GM12878 (cell line): ENCODE data around the gene AIG1.

Source experiments
- EED ChIP-seq: sonication (generic); IDR thresholded peaks from 2 replicates; pipeline ENCODE4 v1.6.1; 2016; ENCODE audit warnings: antibody characterized with exemption, low read depth
- ESRRA ChIP-seq: IDR thresholded peaks from 2 replicates; pipeline ENCODE4 v1.6.1; 2012; ENCODE audit warnings: mild to moderate bottlenecking, low read length, improper control_type of control experiment
- FOXM1 ChIP-seq: IDR thresholded peaks from 2 replicates; pipeline ENCODE4 v1.6.1; 2012; ENCODE audit warnings: low read depth, mild to moderate bottlenecking, inconsistent platforms, low read length, moderate library complexity
- KAT2A ChIP-seq: conservative IDR thresholded peaks from 2 replicates; pipeline ENCODE4 v1.6.1; 2011; ENCODE audit warnings: low read depth, low read length; ENCODE audit not compliant: control insufficient read depth
- MYC ChIP-seq: IDR thresholded peaks from 2 replicates; pipeline ENCODE4 v1.6.1; 2011; ENCODE audit warnings: mild to moderate bottlenecking, low read length, moderate library complexity, inconsistent platforms; ENCODE audit not compliant: insufficient read depth, insufficient replicate concordance, insufficient read length, severe bottlenecking
- NFYB ChIP-seq: IDR thresholded peaks from 2 replicates; pipeline ENCODE4 v1.6.1; 2011; ENCODE audit warnings: low read depth, mild to moderate bottlenecking, low read length, improper control_type of control experiment, moderate library complexity; ENCODE audit not compliant: insufficient read depth
- ZSCAN29 ChIP-seq: fragments of 450-650 bp; IDR thresholded peaks from 2 replicates; pipeline ENCODE4 v1.6.1; 2017; ENCODE audit warnings: mild to moderate bottlenecking, moderate library complexity
- TF ChIP-seq, protein P1 (sequence below): IDR thresholded peaks from 2 replicates; pipeline ENCODE4 v1.6.1; 2011; ENCODE audit warnings: mild to moderate bottlenecking, low read depth, low read length, moderate library complexity; ENCODE audit not compliant: insufficient replicate concordance
- TF ChIP-seq, protein P2 (sequence below): fragments of 450-650 bp; formaldehyde crosslinking; IDR thresholded peaks from 2 replicates; pipeline ENCODE4 v1.5.0; 2022; ENCODE audit warnings: mild to moderate bottlenecking, missing genetic modification characterization
- TF ChIP-seq, protein P3 (sequence below), 3 experiments: IDR thresholded peaks in 2 of 3; conservative IDR thresholded peaks in 1 of 3; 2 replicates each; pipeline ENCODE4 v1.5.1; 2011; ENCODE audit warnings: low read depth in 3 of 3, low read length in 3 of 3, mild to moderate bottlenecking in 3 of 3, control low read depth in 2 of 3, moderate library complexity in 2 of 3, inconsistent platforms in 1 of 3, mixed read lengths in 1 of 3; ENCODE audit not compliant: control insufficient read depth in 2 of 3, insufficient read depth in 1 of 3; ENCODE audit errors: extremely low read depth in 1 of 3
- TF ChIP-seq, protein P4 (sequence below): fragments of 450-650 bp; formaldehyde crosslinking; IDR thresholded peaks from 2 replicates; pipeline ENCODE4 v1.4.0; 2020; ENCODE audit warnings: mild to moderate bottlenecking, moderate library complexity

DNA sequence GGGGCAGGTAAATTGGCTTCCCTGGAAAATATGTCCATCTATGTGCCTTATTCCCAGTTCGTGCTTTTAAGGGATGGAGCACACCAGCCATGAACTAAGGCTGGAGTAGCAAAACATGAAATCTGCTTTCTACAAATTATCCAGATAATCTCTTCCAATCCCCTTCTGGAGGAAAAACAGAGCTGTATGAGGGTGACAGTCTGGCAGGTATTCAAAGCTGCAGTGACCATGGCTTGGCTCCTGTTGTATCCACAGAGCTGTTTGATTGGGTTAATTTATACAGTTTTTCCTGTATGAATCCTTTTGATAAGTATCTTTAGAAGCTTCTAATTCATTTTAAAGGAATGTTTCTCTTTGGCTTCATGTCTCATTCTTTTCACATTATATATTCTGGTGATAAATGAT lies 144.4 kb downstream of the AIG1 start:
- TF ChIP-seq ZSCAN29 (no peak), FOXM1 (no peak), KAT2A (no peak), EED (no peak), ESRRA (no peak), NFYB (no peak), MYC (no peak)
- TF ChIP-seq, protein P1, sequence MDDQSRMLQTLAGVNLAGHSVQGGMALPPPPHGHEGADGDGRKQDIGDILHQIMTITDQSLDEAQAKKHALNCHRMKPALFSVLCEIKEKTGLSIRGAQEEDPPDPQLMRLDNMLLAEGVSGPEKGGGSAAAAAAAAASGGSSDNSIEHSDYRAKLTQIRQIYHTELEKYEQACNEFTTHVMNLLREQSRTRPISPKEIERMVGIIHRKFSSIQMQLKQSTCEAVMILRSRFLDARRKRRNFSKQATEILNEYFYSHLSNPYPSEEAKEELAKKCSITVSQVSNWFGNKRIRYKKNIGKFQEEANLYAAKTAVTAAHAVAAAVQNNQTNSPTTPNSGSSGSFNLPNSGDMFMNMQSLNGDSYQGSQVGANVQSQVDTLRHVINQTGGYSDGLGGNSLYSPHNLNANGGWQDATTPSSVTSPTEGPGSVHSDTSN, result no peak
- TF ChIP-seq, protein P2, sequence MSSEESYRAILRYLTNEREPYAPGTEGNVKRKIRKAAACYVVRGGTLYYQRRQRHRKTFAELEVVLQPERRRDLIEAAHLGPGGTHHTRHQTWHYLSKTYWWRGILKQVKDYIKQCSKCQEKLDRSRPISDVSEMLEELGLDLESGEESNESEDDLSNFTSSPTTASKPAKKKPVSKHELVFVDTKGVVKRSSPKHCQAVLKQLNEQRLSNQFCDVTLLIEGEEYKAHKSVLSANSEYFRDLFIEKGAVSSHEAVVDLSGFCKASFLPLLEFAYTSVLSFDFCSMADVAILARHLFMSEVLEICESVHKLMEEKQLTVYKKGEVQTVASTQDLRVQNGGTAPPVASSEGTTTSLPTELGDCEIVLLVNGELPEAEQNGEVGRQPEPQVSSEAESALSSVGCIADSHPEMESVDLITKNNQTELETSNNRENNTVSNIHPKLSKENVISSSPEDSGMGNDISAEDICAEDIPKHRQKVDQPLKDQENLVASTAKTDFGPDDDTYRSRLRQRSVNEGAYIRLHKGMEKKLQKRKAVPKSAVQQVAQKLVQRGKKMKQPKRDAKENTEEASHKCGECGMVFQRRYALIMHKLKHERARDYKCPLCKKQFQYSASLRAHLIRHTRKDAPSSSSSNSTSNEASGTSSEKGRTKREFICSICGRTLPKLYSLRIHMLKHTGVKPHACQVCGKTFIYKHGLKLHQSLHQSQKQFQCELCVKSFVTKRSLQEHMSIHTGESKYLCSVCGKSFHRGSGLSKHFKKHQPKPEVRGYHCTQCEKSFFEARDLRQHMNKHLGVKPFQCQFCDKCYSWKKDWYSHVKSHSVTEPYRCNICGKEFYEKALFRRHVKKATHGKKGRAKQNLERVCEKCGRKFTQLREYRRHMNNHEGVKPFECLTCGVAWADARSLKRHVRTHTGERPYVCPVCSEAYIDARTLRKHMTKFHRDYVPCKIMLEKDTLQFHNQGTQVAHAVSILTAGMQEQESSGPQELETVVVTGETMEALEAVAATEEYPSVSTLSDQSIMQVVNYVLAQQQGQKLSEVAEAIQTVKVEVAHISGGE, result no peak
- TF ChIP-seq, protein P3, sequence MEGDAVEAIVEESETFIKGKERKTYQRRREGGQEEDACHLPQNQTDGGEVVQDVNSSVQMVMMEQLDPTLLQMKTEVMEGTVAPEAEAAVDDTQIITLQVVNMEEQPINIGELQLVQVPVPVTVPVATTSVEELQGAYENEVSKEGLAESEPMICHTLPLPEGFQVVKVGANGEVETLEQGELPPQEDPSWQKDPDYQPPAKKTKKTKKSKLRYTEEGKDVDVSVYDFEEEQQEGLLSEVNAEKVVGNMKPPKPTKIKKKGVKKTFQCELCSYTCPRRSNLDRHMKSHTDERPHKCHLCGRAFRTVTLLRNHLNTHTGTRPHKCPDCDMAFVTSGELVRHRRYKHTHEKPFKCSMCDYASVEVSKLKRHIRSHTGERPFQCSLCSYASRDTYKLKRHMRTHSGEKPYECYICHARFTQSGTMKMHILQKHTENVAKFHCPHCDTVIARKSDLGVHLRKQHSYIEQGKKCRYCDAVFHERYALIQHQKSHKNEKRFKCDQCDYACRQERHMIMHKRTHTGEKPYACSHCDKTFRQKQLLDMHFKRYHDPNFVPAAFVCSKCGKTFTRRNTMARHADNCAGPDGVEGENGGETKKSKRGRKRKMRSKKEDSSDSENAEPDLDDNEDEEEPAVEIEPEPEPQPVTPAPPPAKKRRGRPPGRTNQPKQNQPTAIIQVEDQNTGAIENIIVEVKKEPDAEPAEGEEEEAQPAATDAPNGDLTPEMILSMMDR (IDR thresholded peaks at IDR 0.05 in 2 of 3, conservative IDR thresholded peaks at IDR 0.05 in 1 of 3; ENCODE audit: control insufficient read depth in 2 of 3, extremely low read depth in 1 of 3, insufficient read depth in 1 of 3, low read depth in 3 of 3, low read length in 3 of 3), result no peak
- TF ChIP-seq, protein P4, sequence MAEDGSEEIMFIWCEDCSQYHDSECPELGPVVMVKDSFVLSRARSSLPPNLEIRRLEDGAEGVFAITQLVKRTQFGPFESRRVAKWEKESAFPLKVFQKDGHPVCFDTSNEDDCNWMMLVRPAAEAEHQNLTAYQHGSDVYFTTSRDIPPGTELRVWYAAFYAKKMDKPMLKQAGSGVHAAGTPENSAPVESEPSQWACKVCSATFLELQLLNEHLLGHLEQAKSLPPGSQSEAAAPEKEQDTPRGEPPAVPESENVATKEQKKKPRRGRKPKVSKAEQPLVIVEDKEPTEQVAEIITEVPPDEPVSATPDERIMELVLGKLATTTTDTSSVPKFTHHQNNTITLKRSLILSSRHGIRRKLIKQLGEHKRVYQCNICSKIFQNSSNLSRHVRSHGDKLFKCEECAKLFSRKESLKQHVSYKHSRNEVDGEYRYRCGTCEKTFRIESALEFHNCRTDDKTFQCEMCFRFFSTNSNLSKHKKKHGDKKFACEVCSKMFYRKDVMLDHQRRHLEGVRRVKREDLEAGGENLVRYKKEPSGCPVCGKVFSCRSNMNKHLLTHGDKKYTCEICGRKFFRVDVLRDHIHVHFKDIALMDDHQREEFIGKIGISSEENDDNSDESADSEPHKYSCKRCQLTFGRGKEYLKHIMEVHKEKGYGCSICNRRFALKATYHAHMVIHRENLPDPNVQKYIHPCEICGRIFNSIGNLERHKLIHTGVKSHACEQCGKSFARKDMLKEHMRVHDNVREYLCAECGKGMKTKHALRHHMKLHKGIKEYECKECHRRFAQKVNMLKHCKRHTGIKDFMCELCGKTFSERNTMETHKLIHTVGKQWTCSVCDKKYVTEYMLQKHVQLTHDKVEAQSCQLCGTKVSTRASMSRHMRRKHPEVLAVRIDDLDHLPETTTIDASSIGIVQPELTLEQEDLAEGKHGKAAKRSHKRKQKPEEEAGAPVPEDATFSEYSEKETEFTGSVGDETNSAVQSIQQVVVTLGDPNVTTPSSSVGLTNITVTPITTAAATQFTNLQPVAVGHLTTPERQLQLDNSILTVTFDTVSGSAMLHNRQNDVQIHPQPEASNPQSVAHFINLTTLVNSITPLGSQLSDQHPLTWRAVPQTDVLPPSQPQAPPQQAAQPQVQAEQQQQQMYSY (CRISPR knock-in tag), result no peak
